Thyroid gland (tissue), 4 donors: ENCODE results near the gene ZBTB7A. TPM values are rescaled to one million over a fixed set of nuclear protein-coding genes. Genes with fewer than 3 reads are reported as not detected.
"Not testable (repeated sequence)": the region's sequence is repeated elsewhere in the genome, so short reads cannot be mapped to it uniquely, and the experiment has no call there.

Experiments used
- DNase-seq, 2 donors: peaks; one replicate each; pipeline ENCODE4 v3.0.0-alpha.2; 2019
- H3K27ac ChIP-seq, 3 donors: fragments of 200-600 bp; sonication (generic); 1 replicate in 2 of 3; 2 replicates in 1 of 3; pipeline ENCODE4 v1.5.1; 2016 to 2019; ENCODE audit warnings: mild to moderate bottlenecking in 1 of 3, moderate library complexity in 1 of 3
- H3K27me3 ChIP-seq: fragments of 200-600 bp; sonication (generic); one replicate; pipeline ENCODE4 v1.5.1; 2019
- H3K36me3 ChIP-seq, 2 donors: fragments of 200-600 bp; sonication (generic); one replicate each; pipeline ENCODE4 v1.5.1; 2016 to 2019
- H3K4me1 ChIP-seq, 2 donors: fragments of 200-600 bp; sonication (generic); one replicate each; pipeline ENCODE4 v1.5.1; 2017 to 2019
- H3K4me3 ChIP-seq, 3 donors: fragments of 200-600 bp; sonication (generic); replicated peaks in 1 of 3; 1 replicate in 2 of 3; 2 replicates in 1 of 3; pipeline ENCODE4 v1.5.1; 2016; ENCODE audit warnings: mild to moderate bottlenecking in 1 of 3
- H3K9me3 ChIP-seq: fragments of 200-600 bp; sonication (generic); one replicate; pipeline ENCODE4 v1.5.1; 2017
- CTCF ChIP-seq, 6 experiments: fragments of 200-600 bp in 3 of 6; fragments of 450-650 bp in 3 of 6; sonication (generic) in 3 of 6; IDR thresholded peaks; one replicate each; pipeline ENCODE4 v1.5.1; 2016 to 2019; ENCODE audit warnings: antibody characterized with exemption in 6 of 6, mild to moderate bottlenecking in 2 of 6, inconsistent platforms in 1 of 6, moderate library complexity in 1 of 6
- POLR2A ChIP-seq, 2 donors: fragments of 450-650 bp; IDR thresholded peaks; one replicate each; pipeline ENCODE4 v1.6.1; 2017; ENCODE audit warnings: antibody characterized with exemption in 2 of 2, mild to moderate bottlenecking in 2 of 2, moderate library complexity in 1 of 2
- WGBS, 2 donors: methylation state at CpG; one replicate each; pipeline ENCODE4 v1.1.5; 2017; 5-methylcytosine and 5-hydroxymethylcytosine counted together
- intact Hi-C: fragments of 100-400 bp; cut with DNase I; formaldehyde crosslinking; loops from one replicate; pipeline ENCODE4 v1.15.1; 2023
- total RNA-seq, 4 donors: library from RNA; depleted of rRNA; stranded (reverse); fragments of >200 nt; gene quantifications; one replicate each; pipeline ENCODE4 v1.2.3, GENCODE V29; 2016

Gene ZBTB7A
- total RNA-seq, 4 donors from 2014 or later, result 45.3 to 85.3 (median 54.9) TPM

DNA sequence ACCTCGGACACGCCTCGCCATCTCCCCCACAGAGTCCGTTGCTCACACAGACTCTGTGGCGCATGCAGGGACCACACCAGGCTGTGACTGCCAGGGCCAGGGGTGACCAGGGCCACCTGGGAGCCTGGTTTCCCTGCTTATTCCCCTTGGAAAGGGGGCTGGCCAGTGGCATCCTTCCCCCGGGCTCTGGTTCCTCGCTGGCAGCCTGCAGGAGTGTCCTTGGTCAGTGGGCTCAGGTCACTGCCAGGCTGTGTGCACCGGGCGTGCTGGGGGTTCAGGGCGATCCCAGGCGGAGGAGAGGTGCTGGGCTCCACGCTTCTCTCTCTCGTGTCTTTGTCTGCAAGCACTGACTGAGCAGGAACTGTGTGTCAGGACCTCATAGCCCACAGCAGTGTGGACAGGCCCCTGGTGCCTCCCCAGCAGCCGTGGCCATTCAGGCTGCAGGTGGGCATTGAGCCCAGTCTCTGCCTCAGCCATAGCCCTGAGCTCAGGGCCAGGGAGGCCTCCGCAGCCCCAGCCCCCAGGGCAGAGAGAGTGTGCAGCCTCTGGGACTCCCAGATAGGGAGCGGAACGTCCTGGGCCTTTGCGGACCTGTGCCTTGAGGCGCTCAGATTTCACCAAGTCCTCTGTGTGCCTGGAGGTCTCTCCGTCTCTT, 52.7 kb downstream of the ZBTB7A start:
- Histone ChIP-seq H3K4me1 (peaks cover 0 to 11% of the 10 kb centered on the region in 2 donors), H3K27ac (no peak overlapping the region), H3K9me3 (no peaks in the 10 kb centered on the region), H3K27me3 (no peaks in the 10 kb centered on the region), H3K36me3 (peaks cover 16 to 19% of the 10 kb centered on the region in 2 donors), H3K4me3 (no peak overlapping the region)
- 90 to 97% methylated on average over 12 to 18 of the region's 20 CpGs for WGBS, 2 donors
- intact Hi-C loops, result no loop called here
- DNase-seq, result no peak
- TF ChIP-seq POLR2A (IDR thresholded peaks at IDR 0.05), result no peak
- TF ChIP-seq CTCF (IDR thresholded peaks at IDR 0.05), result no peak

DNA sequence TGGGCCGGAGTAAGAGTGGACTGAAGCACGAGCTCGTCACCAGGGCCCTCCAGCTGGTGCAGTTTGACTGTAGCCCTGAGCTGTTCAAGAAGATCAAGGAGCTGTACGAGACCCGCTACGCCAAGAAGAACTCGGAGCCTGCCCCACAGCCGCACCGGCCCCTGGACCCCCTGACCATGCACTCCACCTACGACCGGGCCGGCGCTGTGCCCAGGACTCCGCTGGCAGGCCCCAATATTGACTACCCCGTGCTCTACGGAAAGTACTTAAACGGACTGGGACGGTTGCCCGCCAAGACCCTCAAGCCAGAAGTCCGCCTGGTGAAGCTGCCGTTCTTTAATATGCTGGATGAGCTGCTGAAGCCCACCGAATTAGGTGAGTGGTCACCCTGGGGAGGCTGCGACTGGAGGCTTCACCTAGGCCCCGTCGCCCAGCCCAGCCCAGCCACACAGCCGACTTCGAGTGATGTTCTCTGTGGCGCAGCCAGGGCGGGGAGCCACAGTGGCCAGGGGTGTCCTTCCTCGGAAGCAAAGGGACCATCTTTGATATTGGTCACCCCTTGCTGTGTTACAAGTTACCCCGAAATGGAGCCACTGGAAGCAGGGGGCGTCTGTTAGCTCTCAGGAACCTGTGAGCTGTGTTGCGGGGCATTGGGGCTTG, 53.6 kb downstream of the ZBTB7A start:
- no peak for DNase-seq
- no peak overlapping the region for H3K4me3 ChIP-seq
- H3K27me3 ChIP-seq, result no peaks in the 10 kb centered on the region
- peaks cover 16 to 19% of the 10 kb centered on the region in 2 donors for H3K36me3 ChIP-seq
- intact Hi-C loops, result no loop called here
- no peaks in the 10 kb centered on the region for H3K9me3 ChIP-seq
- TF ChIP-seq POLR2A (IDR thresholded peaks at IDR 0.05) (no peak), CTCF (IDR thresholded peaks at IDR 0.05) (no peak)
- H3K4me1 ChIP-seq, result peaks cover 6 to 20% of the 10 kb centered on the region in 2 donors
- 96 to 97% methylated on average over 18 to 27 of the region's 33 CpGs for WGBS, 2 donors
- no peak overlapping the region for H3K27ac ChIP-seq

GRCh38 chr19:4012092-4012974, 54.4 kb downstream of the ZBTB7A start:
- 80 to 84% methylated on average over 24 to 25 of the region's 27 CpGs for WGBS, 2 donors
- peaks cover 16 to 19% of the 10 kb centered on the region in 2 donors for H3K36me3 ChIP-seq
- peaks cover 6 to 21% of the 10 kb centered on the region in 2 donors for H3K4me1 ChIP-seq
- H3K27me3 ChIP-seq, result no peaks in the 10 kb centered on the region
- intact Hi-C loops, result no loop called here
- H3K4me3 ChIP-seq, result no peak overlapping the region
- H3K9me3 ChIP-seq, result no peaks in the 10 kb centered on the region
- TF ChIP-seq POLR2A (IDR thresholded peaks at IDR 0.05) (no peak), CTCF (IDR thresholded peaks at IDR 0.05) (no peak)
- H3K27ac ChIP-seq, result no peak overlapping the region
- DNase-seq, result peak in 1 of 2 donors; percentile 23

- WGBS, 2 donors, result 75 to 76% methylated on average over 6 of the region's 6 CpGs
- H3K4me3 ChIP-seq, intact Hi-C loops, DNase-seq, H3K27me3 ChIP-seq, H3K27ac ChIP-seq, H3K9me3 ChIP-seq: not testable (repeated sequence)
- Histone ChIP-seq H3K36me3 (peaks cover 16 to 19% of the 10 kb centered on the region in 2 donors), H3K4me1 (peaks cover 12 to 25% of the 10 kb centered on the region in 2 donors)
Measured at GRCh38 chr19:4011430-4011829, 55.3 kb downstream of the ZBTB7A start.

GRCh38 chr19:4010808-4011110, 55.9 kb downstream of the ZBTB7A start:
- DNase-seq, result no peak
- 79 to 89% methylated on average over 10 to 14 of the region's 14 CpGs for WGBS, 2 donors
- Histone ChIP-seq H3K36me3 (peaks cover 16 to 19% of the 10 kb centered on the region in 2 donors), H3K9me3 (no peaks in the 10 kb centered on the region), H3K4me1 (peaks cover 13 to 25% of the 10 kb centered on the region in 2 donors), H3K4me3 (no peak overlapping the region), H3K27me3 (no peaks in the 10 kb centered on the region), H3K27ac (no peak overlapping the region)
- TF ChIP-seq CTCF (IDR thresholded peaks at IDR 0.05), result no peak
- no peak for TF ChIP-seq POLR2A (IDR thresholded peaks at IDR 0.05)
- intact Hi-C loops, result no loop called here
